AG10803 (cell line): ENCODE data around the gene MAP3K1.

Experiments
- DNase-seq: peaks from one replicate; pipeline ENCODE4 v3.0.0; 2010; ENCODE audit warnings: low read depth
- H3K4me3 ChIP-seq: 2 replicates; pipeline ENCODE4 v1.5.1; 2011; ENCODE audit warnings: mild to moderate bottlenecking, low read length, control low read depth
- CTCF ChIP-seq: conservative IDR thresholded peaks from 2 replicates; pipeline ENCODE4 v1.5.1; 2011; ENCODE audit warnings: mild to moderate bottlenecking, low read length, control low read depth, inconsistent platforms

Gene MAP3K1

GRCh38 chr5:56917534-56917933 is 102.2 kb downstream of the MAP3K1 start:
- no peak for TF ChIP-seq CTCF
- DNase-seq = no peak

GRCh38 chr5:56918054-56918453 is 102.7 kb downstream of the MAP3K1 start:
- TF ChIP-seq CTCF = no peak
- no peak for DNase-seq
- no peak overlapping the region for H3K4me3 ChIP-seq

More at GRCh38 chr5:56917534-56917933, 102.2 kb downstream of the MAP3K1 start:
- H3K4me3 ChIP-seq = no peak overlapping the region

- H3K4me3 ChIP-seq = no peak overlapping the region
- no peak for TF ChIP-seq CTCF
- no peak for DNase-seq
Observed at GRCh38 chr5:56919942-56920662, 104.8 kb downstream of the MAP3K1 start.

GRCh38 chr5:56922922-56923321 is 107.6 kb downstream of the MAP3K1 start:
- DNase-seq = no peak
- TF ChIP-seq CTCF = no peak
- no peak overlapping the region for H3K4me3 ChIP-seq

GRCh38 chr5:56934325-56934724 is 119.0 kb downstream of the MAP3K1 start:
- H3K4me3 ChIP-seq = no peak overlapping the region
- no peak for DNase-seq
- TF ChIP-seq CTCF = no peak

- DNase-seq = no peak
- no peak for TF ChIP-seq CTCF
- H3K4me3 ChIP-seq = no peak overlapping the region
Observed at GRCh38 chr5:56938858-56939257, 123.5 kb downstream of the MAP3K1 start.

- no peak for TF ChIP-seq CTCF
- DNase-seq = peak; percentile 77
- no peak overlapping the region for H3K4me3 ChIP-seq
Observed at GRCh38 chr5:56941981-56942380, 126.6 kb downstream of the MAP3K1 start.
